ENCODE results near the gene KRT80. TPM values are rescaled to one million over a fixed set of nuclear protein-coding genes. Genes with fewer than 3 reads are reported as not detected.

Gene KRT80
- 11.1 and 11.4 TPM in 2 replicates for total RNA-seq

GRCh38 chr12:52191841-52192791 lies at the start of gene KRT80:
Gene KRT80, minus strand, starts transcription at chr12:52192014. Its CDS starts 112 bp downstream, at chr12:52191902.

DNA sequence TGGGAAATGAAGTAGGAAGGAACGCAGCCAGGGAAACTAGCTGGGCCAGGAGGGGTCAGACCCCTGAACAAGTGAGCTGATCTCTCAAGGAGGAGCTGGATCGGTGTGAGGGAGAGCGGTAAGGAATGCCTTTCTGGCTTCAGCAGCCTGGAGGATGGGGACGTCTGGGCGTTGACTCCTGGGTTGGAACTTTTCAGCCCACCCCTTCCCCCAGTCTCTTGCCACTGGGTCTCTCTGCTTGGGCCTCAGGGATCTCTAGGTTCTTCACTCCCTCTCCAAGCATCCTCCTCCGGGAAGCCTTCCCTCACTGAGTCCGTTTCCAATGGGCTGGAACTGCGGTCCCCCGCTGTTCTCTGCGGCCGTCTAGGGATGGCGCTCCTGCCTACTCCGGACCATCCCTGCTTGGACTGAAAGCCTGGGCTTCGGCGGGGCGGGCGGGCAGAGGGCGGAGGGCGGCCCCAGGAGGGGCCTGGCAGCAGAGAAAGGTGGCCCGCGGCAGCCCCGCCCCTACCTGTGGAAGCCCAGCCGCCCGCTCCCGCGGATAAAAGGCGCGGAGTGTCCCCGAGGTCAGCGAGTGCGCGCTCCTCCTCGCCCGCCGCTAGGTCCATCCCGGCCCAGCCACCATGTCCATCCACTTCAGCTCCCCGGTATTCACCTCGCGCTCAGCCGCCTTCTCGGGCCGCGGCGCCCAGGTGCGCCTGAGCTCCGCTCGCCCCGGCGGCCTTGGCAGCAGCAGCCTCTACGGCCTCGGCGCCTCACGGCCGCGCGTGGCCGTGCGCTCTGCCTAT lies 41.1 kb upstream of the KRT80 start, which contains the start of gene KRT7:
Gene KRT7 (plus strand): TSS at position 570 of the 788 bp plus-strand sequence. CDS start 54 bp downstream, at position 624.

Other genes with a start within 250 kb of the KRT80 start
- 13.3 and 16.4 TPM in 2 replicates for gene ACVR1B, start 240.3 kb downstream of the KRT80 start, total RNA-seq
- gene TAMALIN, start 185.1 kb downstream of the KRT80 start, total RNA-seq = 35.4 and 52.0 TPM in 2 replicates
- gene NR4A1, start 140.6 kb downstream of the KRT80 start, total RNA-seq = 0.46 and 0.97 TPM in 2 replicates
- 89.5 and 90.6 TPM in 2 replicates for gene ATG101, start 122.0 kb downstream of the KRT80 start, total RNA-seq
- not detected in 2 replicates for gene SMIM41, start 112.3 kb downstream of the KRT80 start, total RNA-seq
- gene KRT7, start 41.2 kb upstream of the KRT80 start, total RNA-seq = 33.4 and 450 TPM in 2 replicates
- gene KRT86, start 82.6 kb upstream of the KRT80 start, total RNA-seq = 0.15 TPM in 1 of 2 replicates, not detected in the other
- 0.32 TPM in 1 of 2 replicates, not detected in the other for gene KRT81, start 99.5 kb upstream of the KRT80 start, total RNA-seq
- not detected in 2 replicates for gene KRT83, start 129.4 kb upstream of the KRT80 start, total RNA-seq
- gene KRT85, start 175.5 kb upstream of the KRT80 start, total RNA-seq = not detected in 2 replicates
- gene KRT84, start 193.6 kb upstream of the KRT80 start, total RNA-seq = not detected in 2 replicates
- gene KRT82, start 214.3 kb upstream of the KRT80 start, total RNA-seq = not detected in 2 replicates
- gene KRT75, start 242.4 kb upstream of the KRT80 start, total RNA-seq = under 0.01 and 2.6 TPM in 2 replicates